CD4-positive, alpha-beta memory T cell (primary cell): ENCODE results near the gene TNPO1. TPM values are rescaled to one million over a fixed set of nuclear protein-coding genes. Genes with fewer than 3 reads are reported as not detected.
A peak's percentile ranks its signal among the peaks of the same experiment; 100 is the strongest.
"Not testable (repeated sequence)": the region's sequence is repeated elsewhere in the genome, so short reads cannot be mapped to it uniquely, and the experiment has no call there.

Experiments used
- CTCF ChIA-PET: fragments of 350-600 bp; sonication (Branson Sonifier 250); formaldehyde crosslinking; loops from one replicate; lab custom pipeline; 2021; ENCODE audit warnings: inconsistent platforms; ENCODE audit not compliant: partially characterized antibody; lab: Charles Lee
- POLR2A ChIA-PET: fragments of 350-600 bp; sonication (Branson Sonifier 250); formaldehyde crosslinking; loops from one replicate; lab custom pipeline; 2021; ENCODE audit not compliant: partially characterized antibody; lab: Charles Lee
- DNase-seq, 5 donors: peaks; one replicate each; pipeline versions ENCODE4 v3.0.0 to v3.0.0-alpha.2; 2020 to 2022; ENCODE audit warnings: mixed read lengths in 1 of 5
- H3K27ac ChIP-seq: one replicate; pipeline ENCODE4 v1.7.0; 2013; ENCODE audit warnings: low read depth, low read length
- H3K27me3 ChIP-seq: 2 replicates; pipeline ENCODE4 v1.7.0; 2013; ENCODE audit warnings: mild to moderate bottlenecking, low read length, moderate library complexity; ENCODE audit not compliant: insufficient read depth
- H3K36me3 ChIP-seq: 2 replicates; pipeline ENCODE4 v1.7.0; 2013; ENCODE audit warnings: mild to moderate bottlenecking, low read length, moderate library complexity; ENCODE audit not compliant: insufficient read depth
- H3K4me1 ChIP-seq: 2 replicates; pipeline ENCODE4 v1.7.0; 2013; ENCODE audit warnings: mild to moderate bottlenecking, low read length, moderate library complexity; ENCODE audit not compliant: insufficient read depth
- H3K4me3 ChIP-seq, 2 donors: one replicate each; pipeline ENCODE4 v1.7.0; 2013; ENCODE audit warnings: low read length in 2 of 2, mild to moderate bottlenecking in 1 of 2
- H3K9me3 ChIP-seq, 2 donors: one replicate each; pipeline ENCODE4 v1.7.0; 2013; ENCODE audit warnings: low read length in 2 of 2, control low read depth in 1 of 2; ENCODE audit not compliant: control insufficient read depth in 1 of 2
- H3K27ac Mint-ChIP-seq, 7 donors: one replicate each; pipeline ENCODE4 v1.8.0; 2020 to 2021; ENCODE audit warnings: mixed read lengths in 7 of 7, mild to moderate bottlenecking in 6 of 7, inconsistent platforms in 3 of 7, moderate library complexity in 3 of 7
- H3K27me3 Mint-ChIP-seq, 2 donors: one replicate each; pipeline ENCODE4 v1.8.0; 2020 to 2021; ENCODE audit warnings: mixed read lengths in 2 of 2
- H3K36me3 Mint-ChIP-seq, 2 donors: one replicate each; pipeline ENCODE4 v1.8.0; 2020 to 2021; ENCODE audit warnings: mixed read lengths in 2 of 2, inconsistent platforms in 1 of 2, mild to moderate bottlenecking in 1 of 2
- H3K4me1 Mint-ChIP-seq, 4 donors: one replicate each; pipeline ENCODE4 v1.8.0; 2020 to 2021; ENCODE audit warnings: mixed read lengths in 4 of 4, mild to moderate bottlenecking in 1 of 4
- H3K4me3 Mint-ChIP-seq, 8 donors: one replicate each; pipeline ENCODE4 v1.8.0; 2020 to 2021; ENCODE audit warnings: mixed read lengths in 8 of 8, mild to moderate bottlenecking in 7 of 8, moderate library complexity in 6 of 8, inconsistent platforms in 3 of 8
- H3K9me3 Mint-ChIP-seq, 8 donors: one replicate each; pipeline ENCODE4 v1.8.0; 2020 to 2021; ENCODE audit warnings: mixed read lengths in 8 of 8, mild to moderate bottlenecking in 5 of 8, inconsistent platforms in 3 of 8, moderate library complexity in 1 of 8
- intact Hi-C: fragments of 100-400 bp; cut with micrococcal nuclease; formaldehyde crosslinking; loops from one replicate; pipeline ENCODE4 v1.15.1; 2023
- polyA plus RNA-seq, 2 donors: library from polyadenylated mRNA; unstranded; fragments of 300-500 nt; fragmentation: Illumina TruSeq; gene quantifications; one replicate each; pipeline ENCODE4 v1.2.3, GENCODE V29; 2021
- total RNA-seq, 2 experiments: library from RNA; stranded (reverse); gene quantifications; one replicate each; pipeline ENCODE4 v1.2.3, GENCODE V29; 2021

The TNPO1 gene
- total and polyA plus RNA-seq, 4 experiments from 2014 or later: 46.6 to 86.4 (median 66.8) TPM

- peaks cover 39 to 41% of the 10 kb centered on the region in 2 donors for H3K36me3 Mint-ChIP-seq
- H3K4me1 Mint-ChIP-seq: peaks cover 0 to 1% (median 0%) of the 10 kb centered on the region in 4 donors
- no peak overlapping the region for H3K27ac Mint-ChIP-seq
Measured at GRCh38 chr5:72908664-72909063, 92.2 kb downstream of the TNPO1 start.

DNA sequence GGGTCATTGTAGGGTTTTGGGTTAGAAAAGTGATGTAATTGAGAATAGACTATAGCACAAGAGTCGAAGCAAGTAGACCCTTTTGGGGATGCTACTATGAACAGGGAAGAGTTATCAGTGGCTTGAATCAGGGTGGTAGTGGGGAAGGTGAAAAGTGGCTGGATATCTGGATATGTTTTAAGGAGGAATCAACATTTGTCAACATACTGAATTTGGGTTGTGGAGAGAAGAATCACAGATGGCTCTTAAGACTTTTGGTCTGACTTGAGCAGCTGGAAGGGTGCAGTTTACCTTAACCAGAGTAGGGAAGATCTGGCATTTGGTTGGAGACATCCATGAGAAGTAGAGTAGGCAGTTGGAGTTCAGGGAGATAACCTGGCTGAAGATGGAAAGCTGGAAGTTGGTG lies 100.9 kb downstream of the TNPO1 start:
- H3K27ac Mint-ChIP-seq: peak overlapping the region in 2 of 7 donors; percentile 17 to 60
- POLR2A ChIA-PET: no interaction called here

More at GRCh38 chr5:72908664-72909063, 92.2 kb downstream of the TNPO1 start:
- Histone ChIP-seq H3K9me3 (no peaks in the 10 kb centered on the region), H3K36me3 (peaks cover 22% of the 10 kb centered on the region), H3K4me3 (no peak overlapping the region), H3K27ac (no peak overlapping the region), H3K4me1 (no peaks in the 10 kb centered on the region), H3K27me3 (no peaks in the 10 kb centered on the region)
- H3K27me3 Mint-ChIP-seq: no peaks in the 10 kb centered on the region
- no peak overlapping the region for H3K4me3 Mint-ChIP-seq
- intact Hi-C loops: no loop called here
- no peaks in the 10 kb centered on the region for H3K9me3 Mint-ChIP-seq
- ChIA-PET POLR2A (no interaction called here), CTCF (no interaction called here)
- DNase-seq: no peak

DNA sequence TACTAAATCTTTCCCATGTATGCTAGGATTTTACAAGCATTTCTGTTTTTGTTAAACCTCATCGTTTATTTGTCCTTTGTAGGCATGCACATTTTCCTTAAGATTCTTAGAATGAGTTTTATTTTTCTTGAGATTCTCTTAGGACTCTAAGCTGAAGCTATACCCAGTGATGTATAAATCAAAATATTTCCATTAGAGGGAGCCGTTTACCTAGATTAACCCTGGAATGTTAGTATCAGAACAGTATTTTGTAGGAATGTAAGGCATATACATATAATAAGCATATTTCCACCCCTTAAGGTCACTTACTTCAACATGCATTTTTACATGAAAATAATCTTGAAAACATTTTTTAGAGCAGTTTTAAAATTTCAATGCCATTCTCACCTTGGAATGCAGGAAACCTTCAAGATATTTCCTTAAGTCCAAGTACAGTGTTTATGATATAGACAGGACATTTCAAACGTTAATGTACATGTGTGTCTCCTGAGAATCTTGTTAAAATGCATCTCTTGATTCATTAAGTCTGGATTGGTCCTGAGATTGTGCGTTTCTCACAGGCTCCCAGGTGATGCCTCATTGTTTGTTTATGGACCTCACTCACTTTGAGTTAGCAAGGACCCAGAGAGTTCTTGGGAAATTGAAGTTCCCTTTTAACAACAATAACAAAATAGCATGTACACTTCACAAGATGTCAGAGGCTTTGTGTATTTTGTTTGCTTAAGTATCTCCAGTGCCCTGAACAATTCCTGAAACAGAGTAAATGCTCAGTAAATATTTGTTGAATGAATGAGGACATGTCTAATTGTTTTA lies 104.4 kb downstream of the TNPO1 start:
- peaks cover 0 to 2% (median 0%) of the 10 kb centered on the region in 4 donors for H3K4me1 Mint-ChIP-seq
- Histone ChIP-seq H3K4me3 (no peak overlapping the region), H3K36me3 (no peaks in the 10 kb centered on the region), H3K9me3 (no peaks in the 10 kb centered on the region), H3K27ac (no peak overlapping the region), H3K27me3 (no peaks in the 10 kb centered on the region), H3K4me1 (no peaks in the 10 kb centered on the region)
- peak in 1 of 5 donors; percentile 9 for DNase-seq
- ChIA-PET CTCF (interaction anchor here (0.6 to 1.4 kb wide), 3 partner anchors 8 to 281 kb away, joined by 3 to 4 read pairs (median 3); no protein-coding TSS in a partner anchor), POLR2A (no interaction called here)
- intact Hi-C loops: no loop called here
- H3K36me3 Mint-ChIP-seq: no peaks in the 10 kb centered on the region
- H3K4me3 Mint-ChIP-seq: no peak overlapping the region
- H3K27me3 Mint-ChIP-seq: no peaks in the 10 kb centered on the region
- H3K27ac Mint-ChIP-seq: no peak overlapping the region
- H3K9me3 Mint-ChIP-seq: no peaks in the 10 kb centered on the region

More for the DNA sequence above, 100.9 kb downstream of the TNPO1 start:
- no peak for DNase-seq
- Histone ChIP-seq H3K36me3 (no peaks in the 10 kb centered on the region), H3K27ac (no peak overlapping the region), H3K27me3 (no peaks in the 10 kb centered on the region), H3K9me3 (no peaks in the 10 kb centered on the region), H3K4me3 (no peak overlapping the region), H3K4me1 (no peaks in the 10 kb centered on the region)
- Mint-ChIP-seq H3K27me3 (no peaks in the 10 kb centered on the region), H3K36me3 (no peaks in the 10 kb centered on the region), H3K4me1 (peaks cover 0 to 2% (median 0%) of the 10 kb centered on the region in 4 donors), H3K9me3 (no peaks in the 10 kb centered on the region), H3K4me3 (no peak overlapping the region)
- intact Hi-C loops: no loop called here
- CTCF ChIA-PET: interaction anchor here (1.5 to 1.7 kb wide), 2 partner anchors 38 to 537 kb away, joined by 3 to 4 read pairs; partner anchors contain the start of gene FCHO2

DNA sequence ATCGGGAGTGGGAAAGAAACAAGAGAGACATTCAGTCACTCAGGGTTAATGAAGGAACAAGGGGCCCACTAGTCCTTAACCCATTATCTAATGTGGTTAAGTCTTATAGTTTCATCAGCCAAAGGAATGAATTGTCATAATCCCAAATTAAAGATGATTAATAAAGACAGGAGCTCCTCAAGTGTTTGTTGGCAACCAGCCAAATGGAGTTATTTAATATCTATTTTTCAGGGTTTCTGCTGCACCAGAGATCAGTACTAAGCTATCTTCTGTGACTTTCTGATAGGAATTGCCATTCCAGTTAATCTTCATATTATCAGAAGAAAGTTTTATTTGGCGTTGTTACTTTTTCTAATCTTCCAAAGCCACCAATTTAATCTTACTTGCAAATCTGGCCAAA lies 105.4 kb downstream of the TNPO1 start:
- POLR2A ChIA-PET: no interaction called here
- Histone ChIP-seq H3K9me3 (no peaks in the 10 kb centered on the region), H3K27ac (no peak overlapping the region), H3K36me3 (no peaks in the 10 kb centered on the region), H3K4me1 (no peaks in the 10 kb centered on the region), H3K4me3 (no peak overlapping the region), H3K27me3 (no peaks in the 10 kb centered on the region)
- no peak overlapping the region for H3K4me3 Mint-ChIP-seq
- H3K27me3 Mint-ChIP-seq: peaks cover 0 to 4% of the 10 kb centered on the region in 2 donors
- H3K27ac Mint-ChIP-seq: no peak overlapping the region
- peaks cover 0 to 2% (median 1%) of the 10 kb centered on the region in 4 donors for H3K4me1 Mint-ChIP-seq
- H3K36me3 Mint-ChIP-seq: peaks cover 0 to 5% of the 10 kb centered on the region in 2 donors
- DNase-seq: no peak
- intact Hi-C loops: no loop called here
- CTCF ChIA-PET: no interaction called here
- H3K9me3 Mint-ChIP-seq: no peaks in the 10 kb centered on the region

- Histone ChIP-seq H3K27ac (no peak overlapping the region), H3K36me3 (no peaks in the 10 kb centered on the region), H3K27me3 (no peaks in the 10 kb centered on the region), H3K4me3 (no peak overlapping the region), H3K4me1 (no peaks in the 10 kb centered on the region), H3K9me3 (no peaks in the 10 kb centered on the region)
- Mint-ChIP-seq H3K36me3 (peaks cover 0 to 7% of the 10 kb centered on the region in 2 donors), H3K4me1 (peaks cover 0 to 2% (median 1%) of the 10 kb centered on the region in 4 donors), H3K27me3 (peaks cover 0 to 4% of the 10 kb centered on the region in 2 donors), H3K9me3 (no peaks in the 10 kb centered on the region), H3K27ac (no peak overlapping the region), H3K4me3 (no peak overlapping the region)
- ChIA-PET POLR2A (no interaction called here), CTCF (no interaction called here)
- DNase-seq: no peak
- intact Hi-C loops: no loop called here
Measured at GRCh38 chr5:72922422-72922821, 106.0 kb downstream of the TNPO1 start.

DNA sequence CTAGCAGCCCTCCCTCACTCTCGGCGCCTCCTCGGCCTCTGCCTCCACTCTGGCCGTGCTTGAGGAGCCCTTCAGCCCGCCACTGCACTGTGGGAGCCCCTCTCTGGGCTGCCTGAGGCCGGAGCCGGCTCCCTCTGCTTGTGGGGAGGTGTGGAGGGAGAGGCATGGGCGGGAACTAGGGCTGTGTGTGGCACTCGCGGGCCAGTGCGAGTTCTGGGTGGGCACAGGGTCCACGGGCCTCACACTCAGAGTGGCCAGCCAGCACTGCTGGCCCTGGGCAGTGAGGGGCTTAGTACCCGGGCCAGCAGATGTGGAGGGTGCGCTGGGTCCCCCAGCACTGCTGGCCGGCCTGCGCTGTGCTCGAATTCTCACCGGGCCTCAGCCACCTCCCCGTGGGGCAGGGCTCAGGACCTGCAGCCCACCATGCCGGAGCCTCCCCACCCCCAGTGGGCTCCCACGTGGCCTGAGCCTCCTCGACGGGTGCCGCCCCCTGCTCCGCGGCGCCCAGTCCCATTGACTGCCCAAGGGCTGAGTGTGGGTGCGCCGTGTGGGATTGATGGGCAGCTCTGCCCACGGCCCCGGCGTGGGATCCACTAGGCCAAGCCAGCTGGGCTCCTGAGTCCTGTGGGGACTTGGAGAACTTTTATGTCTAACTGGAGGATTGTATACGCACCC lies 109.0 kb downstream of the TNPO1 start:
- DNase-seq: no peak
- Histone ChIP-seq H3K4me1 (no peaks in the 10 kb centered on the region), H3K27ac (no peak overlapping the region), H3K27me3 (no peaks in the 10 kb centered on the region), H3K4me3 (no peak overlapping the region), H3K9me3 (no peaks in the 10 kb centered on the region), H3K36me3 (no peaks in the 10 kb centered on the region)
- Mint-ChIP-seq H3K4me3 (no peak overlapping the region), H3K4me1 (peaks cover 0 to 2% (median 1%) of the 10 kb centered on the region in 4 donors), H3K9me3 (no peaks in the 10 kb centered on the region), H3K27me3 (peaks cover 3 to 17% of the 10 kb centered on the region in 2 donors), H3K36me3 (peaks cover 0 to 7% of the 10 kb centered on the region in 2 donors), H3K27ac (no peak overlapping the region)
- intact Hi-C loops: no loop called here
- ChIA-PET POLR2A (no interaction called here), CTCF (no interaction called here)

- CTCF ChIA-PET, H3K9me3 ChIP-seq, H3K36me3 Mint-ChIP-seq, H3K4me3 ChIP-seq, H3K4me1 Mint-ChIP-seq, H3K9me3 Mint-ChIP-seq, DNase-seq, H3K4me1 ChIP-seq, intact Hi-C loops, H3K4me3 Mint-ChIP-seq, H3K27ac ChIP-seq, H3K27me3 ChIP-seq, H3K36me3 ChIP-seq, POLR2A ChIA-PET: not testable (repeated sequence)
- Mint-ChIP-seq H3K27ac (peak overlapping the region in 1 of 7 donors; percentile 78), H3K27me3 (peaks cover 7 to 36% of the 10 kb centered on the region in 2 donors)
Measured at GRCh38 chr5:72932686-72933085, 116.2 kb downstream of the TNPO1 start.
